ENCODE results near the gene CTCF.

DNA sequence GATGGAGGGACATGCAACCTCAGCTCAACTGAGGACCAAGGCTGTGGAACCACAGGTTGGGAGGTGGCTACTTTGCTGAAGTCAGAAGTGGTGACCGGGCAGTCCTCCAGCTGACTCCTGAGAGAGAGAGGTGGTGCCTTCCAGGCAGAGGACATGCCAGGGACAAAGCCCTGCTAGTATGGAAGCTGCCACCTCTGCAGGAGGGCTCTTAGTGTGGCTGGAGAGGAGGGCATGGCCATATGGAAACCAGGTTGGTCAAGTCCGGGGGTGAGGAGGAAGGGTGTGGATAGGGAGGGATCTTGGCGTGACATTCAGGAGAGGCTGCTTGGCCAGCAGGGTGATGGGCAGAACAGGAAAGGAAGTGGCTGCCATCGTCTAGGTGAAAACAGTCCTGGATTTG lies 110.0 kb downstream of the CTCF start:
- no peak for TF ChIP-seq CTCF (IDR thresholded peaks at IDR 0.05 in 8 of 11, conservative IDR thresholded peaks at IDR 0.05 in 3 of 11)
- TF ChIP-seq POLR2A (IDR thresholded peaks at IDR 0.05): no peak

All from spleen (tissue), 7 donors.